CD14-positive monocyte (primary cell): ENCODE data around the gene POLR2C. TPM values are rescaled to one million over a fixed set of nuclear protein-coding genes. Genes with fewer than 3 reads are reported as not detected.

ENCODE experiments used
- DNase-seq, 3 donors: peaks; one replicate each; pipeline ENCODE4 v3.0.0-alpha.2; 2011 to 2022
- H2AFZ ChIP-seq: 2 replicates; pipeline ENCODE4 v1.6.0; 2012; ENCODE audit warnings: mild to moderate bottlenecking, low read depth, low read length, inconsistent platforms; ENCODE audit not compliant: insufficient read depth, poor library complexity, severe bottlenecking
- H3K27ac ChIP-seq, 2 donors: 1 replicate in 1 of 2; 2 replicates in 1 of 2; pipeline ENCODE4 v1.5.1; 2012 to 2013; ENCODE audit warnings: low read length in 2 of 2, control low read depth in 1 of 2, inconsistent platforms in 1 of 2, low read depth in 1 of 2, mild to moderate bottlenecking in 1 of 2
- H3K27me3 ChIP-seq, 2 donors: one replicate each; pipeline versions ENCODE4 v1.6.0 to v1.6.1; 2011 to 2013; ENCODE audit warnings: low read length in 2 of 2; ENCODE audit not compliant: control insufficient read depth in 2 of 2, insufficient read depth in 2 of 2
- H3K36me3 ChIP-seq, 2 donors: replicated peaks in 1 of 2; 1 replicate in 1 of 2; 2 replicates in 1 of 2; pipeline versions ENCODE4 v1.5.1 to v1.6.1; 2012 to 2013; ENCODE audit warnings: low read length in 2 of 2, control low read depth in 1 of 2, inconsistent platforms in 1 of 2, mild to moderate bottlenecking in 1 of 2; ENCODE audit not compliant: insufficient read depth in 2 of 2, control insufficient read depth in 1 of 2
- H3K4me1 ChIP-seq, 2 donors: 1 replicate in 1 of 2; 2 replicates in 1 of 2; pipeline versions ENCODE4 v1.5.1 to v1.6.1; 2012 to 2013; ENCODE audit warnings: low read length in 2 of 2, control low read depth in 1 of 2, inconsistent platforms in 1 of 2, mild to moderate bottlenecking in 1 of 2, moderate library complexity in 1 of 2; ENCODE audit not compliant: insufficient read depth in 2 of 2, control insufficient read depth in 1 of 2
- H3K4me2 ChIP-seq: replicated peaks from 2 replicates; pipeline ENCODE3; 2012; ENCODE audit warnings: low read length, moderate library complexity, mild to moderate bottlenecking; ENCODE audit not compliant: poor library complexity, severe bottlenecking; ENCODE audit errors: extremely low read depth
- H3K4me3 ChIP-seq, 3 experiments: fragments of 200-600 bp in 1 of 3; sonication (generic) in 1 of 3; replicated peaks in 1 of 3; 1 replicate in 2 of 3; 2 replicates in 1 of 3; pipeline ENCODE4 v1.5.1; 2011 to 2013; ENCODE audit warnings: low read length in 3 of 3, mild to moderate bottlenecking in 3 of 3, control low read depth in 2 of 3, low read depth in 2 of 3, inconsistent platforms in 1 of 3, moderate library complexity in 1 of 3
- H3K79me2 ChIP-seq: 2 replicates; pipeline ENCODE4 v1.6.0; 2012; ENCODE audit warnings: mild to moderate bottlenecking, control low read depth, inconsistent platforms, low read length, moderate library complexity; ENCODE audit not compliant: insufficient read depth
- H3K9ac ChIP-seq: 2 replicates; pipeline ENCODE4 v1.6.0; 2017; ENCODE audit warnings: low read length, mild to moderate bottlenecking; ENCODE audit not compliant: insufficient read depth, poor library complexity, severe bottlenecking
- H3K9me3 ChIP-seq, 2 donors: replicated peaks in 1 of 2; 1 replicate in 1 of 2; 2 replicates in 1 of 2; pipeline versions ENCODE4 v1.5.1 to v1.6.1; 2012 to 2013; ENCODE audit warnings: low read length in 2 of 2, control low read depth in 1 of 2; ENCODE audit not compliant: control insufficient read depth in 1 of 2, insufficient read depth in 1 of 2
- H4K20me1 ChIP-seq: 2 replicates; pipeline ENCODE4 v1.6.0; 2012; ENCODE audit warnings: mild to moderate bottlenecking, low read length, control low read depth, moderate library complexity; ENCODE audit not compliant: insufficient read depth
- H3K27ac Mint-ChIP-seq, 7 donors: one replicate each; pipeline ENCODE4 v1.8.0; 2020; ENCODE audit warnings: mild to moderate bottlenecking in 7 of 7, mixed read lengths in 7 of 7, moderate library complexity in 6 of 7, inconsistent platforms in 2 of 7
- H3K27me3 Mint-ChIP-seq, 3 donors: one replicate each; pipeline ENCODE4 v1.8.0; 2021 to 2022; ENCODE audit warnings: low read depth in 3 of 3, mild to moderate bottlenecking in 3 of 3, mixed read lengths in 3 of 3, moderate library complexity in 3 of 3, inconsistent platforms in 1 of 3
- H3K36me3 Mint-ChIP-seq, 2 donors: one replicate each; pipeline ENCODE4 v1.8.0; 2020; ENCODE audit warnings: mixed read lengths in 2 of 2, inconsistent platforms in 1 of 2, mild to moderate bottlenecking in 1 of 2
- H3K4me1 Mint-ChIP-seq: one replicate; pipeline ENCODE4 v1.8.0; 2020; ENCODE audit warnings: mild to moderate bottlenecking, mixed read lengths
- H3K4me3 Mint-ChIP-seq, 2 donors: one replicate each; pipeline ENCODE4 v1.8.0; 2020; ENCODE audit warnings: mild to moderate bottlenecking in 2 of 2, mixed read lengths in 2 of 2, moderate library complexity in 1 of 2
- H3K9me3 Mint-ChIP-seq, 7 donors: one replicate each; pipeline ENCODE4 v1.8.0; 2020 to 2022; ENCODE audit warnings: mixed read lengths in 7 of 7, mild to moderate bottlenecking in 6 of 7, moderate library complexity in 6 of 7, inconsistent platforms in 2 of 7
- CTCF ChIP-seq: fragments of 200-600 bp; IDR thresholded peaks from one replicate; pipeline ENCODE4 v1.8.0; 2022; ENCODE audit warnings: antibody characterized with exemption, mild to moderate bottlenecking
- WGBS: methylation state at CpG from one replicate; pipeline ENCODE4 v1.1.5; 2013; ENCODE audit warnings: missing lambda C conversion rate; ENCODE audit not compliant: insufficient coverage; 5-methylcytosine and 5-hydroxymethylcytosine counted together
- intact Hi-C, 2 donors: fragments of 100-400 bp; cut with micrococcal nuclease; formaldehyde crosslinking; loops; one replicate each; pipeline versions ENCODE4 v1.15.0 to v1.15.1; 2023
- polyA minus RNA-seq: library from RNA; depleted of rRNA, polyadenylated mRNA; stranded (reverse); fragments of >200 nt; gene quantifications from 2 replicates; pipeline ENCODE4 v1.2.3, GENCODE V29; 2012
- polyA plus RNA-seq, 3 donors: library from polyadenylated mRNA; depleted of rRNA in 1 of 3; unstranded in 2 of 3; stranded (reverse) in 1 of 3; fragments of 300-500 nt in 2 of 3; fragments of >200 nt in 1 of 3; fragmentation: Illumina TruSeq in 2 of 3; gene quantifications; 1 replicate in 2 of 3; 2 replicates in 1 of 3; pipeline ENCODE4 v1.2.3, GENCODE V29; 2012 to 2021
- total RNA-seq, 12 experiments: library from RNA in 1 of 12; stranded (reverse) in 1 of 12; fragments of 120-200 nt in 1 of 12; gene quantifications; one replicate each; pipeline ENCODE4 v1.2.4 and lab custom pipeline; 2013 to 2026; ENCODE audit warnings: mixed read lengths in 6 of 12, inconsistent platforms in 1 of 12

Gene POLR2C
- total RNA-seq (2013), result 50.0 TPM
- polyA plus RNA-seq (10 to 100 TPM; 22.6 to 51.3 (median 24.4) TPM), polyA minus RNA-seq (38.0 and 52.8 TPM in 2 replicates), total RNA-seq (lab: John Stamatoyannopoulos, UW) (20.4 to 43.1 (median 30.0) reads per million in 11 experiments)

- H2AFZ ChIP-seq, result peak within 1 kb of the TSS; percentile 78
- H3K4me3 ChIP-seq, result peak within 1 kb of the TSS; percentile 53 to 85 (median 74)
- peak; percentile 97 for TF ChIP-seq CTCF
- H3K4me1 ChIP-seq, result peaks cover 9 to 11% of the 10 kb centered on the region in 2 donors
- peak within 1 kb of the TSS; percentile 88 for H3K4me2 ChIP-seq
- Mint-ChIP-seq H3K9me3 (no peaks in the 10 kb centered on the region), H3K36me3 (peaks cover 65 to 66% of the 10 kb centered on the region in 2 donors), H3K4me1 (peaks cover 22% of the 10 kb centered on the region), H3K4me3 (peak within 1 kb of the TSS; percentile 99), H3K27ac (peak within 1 kb of the TSS; percentile 94 to 99 (median 97)), H3K27me3 (peaks cover 0 to 3% (median 2%) of the 10 kb centered on the region in 3 donors)
- H3K9me3 ChIP-seq, result no peaks in the 10 kb centered on the region
- WGBS, result under 1% methylated on average over 33 of the region's 47 CpGs
- peaks cover 60 to 65% of the 10 kb centered on the region in 2 donors for H3K36me3 ChIP-seq
- intact Hi-C loops, result loop anchor here in 1 of 2 donors (2.0 to 10.0 kb wide), 2 partner anchors 16 to 272 kb away; partner anchors contain the start of genes CIAPIN1, COQ9 and KATNB1
- H3K79me2 ChIP-seq, result peaks cover 24% of the 10 kb centered on the region
- peak within 1 kb of the TSS; percentile 9 to 80 for H3K27ac ChIP-seq
- peak within 1 kb of the TSS; percentile 69 for H3K9ac ChIP-seq
- no peaks in the 10 kb centered on the region for H3K27me3 ChIP-seq
- peaks cover 13% of the 10 kb centered on the region for H4K20me1 ChIP-seq
- DNase-seq, result peak; percentile 86 to 87 (median 87)
Measured at GRCh38 chr16:57462209-57462977, at the start of gene POLR2C. Gene POLR2C, plus strand, starts transcription at chr16:57462679. Its CDS starts 46 bp downstream, at chr16:57462725.

GRCh38 chr16:57413301-57413730 is 49.2 kb upstream of the POLR2C start:
- Histone ChIP-seq H3K79me2 (no peaks in the 10 kb centered on the region), H3K9ac (no peak overlapping the region), H3K4me3 (no peak overlapping the region), H2AFZ (no peak overlapping the region), H3K36me3 (no peaks in the 10 kb centered on the region), H3K9me3 (no peaks in the 10 kb centered on the region), H3K4me2 (no peak overlapping the region), H3K27me3 (no peaks in the 10 kb centered on the region), H4K20me1 (no peaks in the 10 kb centered on the region), H3K4me1 (peaks cover 19 to 26% of the 10 kb centered on the region in 2 donors), H3K27ac (no peak overlapping the region)
- Mint-ChIP-seq H3K9me3 (no peaks in the 10 kb centered on the region), H3K4me3 (no peak overlapping the region), H3K4me1 (peaks cover 18% of the 10 kb centered on the region), H3K27me3 (peaks cover 4 to 12% (median 9%) of the 10 kb centered on the region in 3 donors), H3K27ac (peak overlapping the region in 1 of 7 donors; percentile 22), H3K36me3 (no peaks in the 10 kb centered on the region)
- no peak for TF ChIP-seq CTCF
- DNase-seq, result no peak
- intact Hi-C loops, result no loop called here
- WGBS, result 100% methylated on average over 1 of the region's 5 CpGs
